AG04449 (cell line): ENCODE data around the gene OOSP1.

Experiments used
- CTCF ChIA-PET: fragments of 350-600 bp; formaldehyde crosslinking; extraction: SDS; loops from one replicate; lab custom pipeline; 2021; ENCODE audit warnings: antibody characterized with exemption; lab: Yijun Ruan, JAX
- POLR2A ChIA-PET: fragments of 400-600, 350-600 bp; formaldehyde crosslinking; extraction: SDS; loops from one replicate; lab custom pipeline; 2020; ENCODE audit warnings: antibody characterized with exemption, inconsistent platforms; lab: Yijun Ruan, JAX
- DNase-seq: peaks from one replicate; pipeline ENCODE4 v3.0.0-alpha.2; 2010; ENCODE audit warnings: low read depth, low spot score
- H3K4me3 ChIP-seq: 2 replicates; pipeline ENCODE4 v1.5.1; 2011; ENCODE audit warnings: low read depth, mild to moderate bottlenecking, control low read depth, low read length
- TF ChIP-seq, protein P1 (sequence below): IDR thresholded peaks from one replicate; pipeline ENCODE4 v1.5.1; 2011; ENCODE audit warnings: mild to moderate bottlenecking, moderate library complexity, low read length, control low read depth, inconsistent platforms; ENCODE audit not compliant: insufficient read depth; ENCODE audit errors: missing control alignments

Gene OOSP1

DNA sequence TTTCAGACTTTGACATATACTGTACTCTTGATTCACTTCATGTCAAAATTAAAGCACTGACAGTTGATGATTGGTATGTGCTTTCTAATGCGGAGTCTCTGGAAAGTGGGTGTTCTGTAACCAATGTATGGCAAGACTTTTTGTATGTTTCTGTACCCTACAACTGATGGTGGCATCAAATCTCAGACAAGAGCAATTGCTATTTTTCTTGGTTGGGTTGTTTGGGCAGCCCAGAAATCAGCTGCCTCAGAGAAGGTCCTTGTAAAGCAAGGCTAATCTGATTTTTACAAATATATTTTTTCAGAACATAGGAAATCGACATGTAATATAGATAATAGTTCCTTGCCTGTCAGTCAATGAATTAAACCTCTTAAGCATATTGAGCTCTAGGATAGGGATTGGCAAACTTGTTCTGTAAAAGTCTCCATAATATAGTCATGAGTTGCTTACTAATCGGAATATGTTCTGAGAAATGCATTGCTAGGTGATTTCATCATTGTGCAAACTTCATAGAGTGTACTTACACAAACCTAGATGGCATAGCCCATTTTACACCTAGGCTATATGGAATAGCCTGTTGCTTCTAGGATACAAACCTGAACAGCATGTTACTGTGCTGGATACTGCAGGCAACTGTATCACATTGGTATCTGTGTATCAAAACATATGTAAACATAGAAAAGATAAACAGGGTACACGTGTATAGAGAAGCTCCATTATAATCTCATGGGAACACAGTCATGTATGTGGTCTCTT lies 15.4 kb downstream of the OOSP1 start:
- ChIA-PET CTCF (no interaction called here), POLR2A (no interaction called here)
- no peak overlapping the region for H3K4me3 ChIP-seq
- no peak for DNase-seq
- TF ChIP-seq, protein P1, sequence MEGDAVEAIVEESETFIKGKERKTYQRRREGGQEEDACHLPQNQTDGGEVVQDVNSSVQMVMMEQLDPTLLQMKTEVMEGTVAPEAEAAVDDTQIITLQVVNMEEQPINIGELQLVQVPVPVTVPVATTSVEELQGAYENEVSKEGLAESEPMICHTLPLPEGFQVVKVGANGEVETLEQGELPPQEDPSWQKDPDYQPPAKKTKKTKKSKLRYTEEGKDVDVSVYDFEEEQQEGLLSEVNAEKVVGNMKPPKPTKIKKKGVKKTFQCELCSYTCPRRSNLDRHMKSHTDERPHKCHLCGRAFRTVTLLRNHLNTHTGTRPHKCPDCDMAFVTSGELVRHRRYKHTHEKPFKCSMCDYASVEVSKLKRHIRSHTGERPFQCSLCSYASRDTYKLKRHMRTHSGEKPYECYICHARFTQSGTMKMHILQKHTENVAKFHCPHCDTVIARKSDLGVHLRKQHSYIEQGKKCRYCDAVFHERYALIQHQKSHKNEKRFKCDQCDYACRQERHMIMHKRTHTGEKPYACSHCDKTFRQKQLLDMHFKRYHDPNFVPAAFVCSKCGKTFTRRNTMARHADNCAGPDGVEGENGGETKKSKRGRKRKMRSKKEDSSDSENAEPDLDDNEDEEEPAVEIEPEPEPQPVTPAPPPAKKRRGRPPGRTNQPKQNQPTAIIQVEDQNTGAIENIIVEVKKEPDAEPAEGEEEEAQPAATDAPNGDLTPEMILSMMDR: no peak

DNA sequence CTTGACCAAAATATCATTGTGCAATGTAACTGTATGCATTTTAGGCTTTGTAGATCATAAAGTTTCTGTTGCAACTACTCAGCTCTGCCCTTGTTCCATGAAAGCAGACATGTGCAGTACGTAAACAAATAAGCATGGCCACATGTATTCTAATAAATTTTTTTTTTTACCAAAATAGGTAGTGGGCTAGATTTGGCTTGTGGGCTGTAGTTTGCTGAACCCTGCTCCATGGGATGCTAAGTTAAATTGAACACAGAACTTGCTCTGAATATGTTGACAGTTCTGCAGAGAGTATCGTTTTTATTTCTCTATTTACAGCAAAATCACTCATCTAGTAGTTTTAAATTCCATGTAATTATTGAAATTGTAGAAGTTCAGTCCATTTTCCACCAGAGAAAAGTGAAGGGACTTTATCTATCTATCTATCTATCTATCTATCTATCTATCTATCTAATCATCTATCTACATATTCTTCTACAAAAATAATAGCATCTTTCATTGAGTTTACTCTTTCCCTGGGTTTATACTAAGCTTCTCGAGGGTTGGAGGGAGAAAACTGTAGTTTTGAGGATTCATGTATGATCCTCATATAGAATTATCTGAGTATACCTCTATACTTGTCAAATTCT lies 16.1 kb downstream of the OOSP1 start:
- TF ChIP-seq, protein P1: no peak
- H3K4me3 ChIP-seq: no peak overlapping the region
- DNase-seq: no peak
- CTCF ChIA-PET: no interaction called here
- POLR2A ChIA-PET: no interaction called here

DNA sequence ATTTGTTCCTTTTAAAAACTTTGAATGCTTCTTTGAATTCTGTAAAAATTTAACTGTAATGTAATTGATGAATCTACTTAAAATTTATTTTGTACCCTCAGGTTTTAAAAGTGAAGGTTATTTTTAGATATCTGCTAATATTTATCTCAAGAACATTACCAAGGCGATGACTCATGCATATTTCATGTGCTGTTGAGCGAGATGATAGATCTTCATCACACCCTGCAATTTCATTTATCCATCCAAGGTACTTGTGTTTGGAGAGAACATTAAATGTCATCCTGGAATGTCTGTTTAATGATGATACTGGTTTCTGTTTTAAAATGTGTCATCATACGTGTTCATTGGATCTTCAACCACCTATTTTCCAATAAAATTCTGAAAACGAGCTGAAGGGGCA lies 18.9 kb downstream of the OOSP1 start:
- DNase-seq: no peak
- CTCF ChIA-PET: no interaction called here
- POLR2A ChIA-PET: no interaction called here
- H3K4me3 ChIP-seq: no peak overlapping the region
- TF ChIP-seq, protein P1: no peak

DNA sequence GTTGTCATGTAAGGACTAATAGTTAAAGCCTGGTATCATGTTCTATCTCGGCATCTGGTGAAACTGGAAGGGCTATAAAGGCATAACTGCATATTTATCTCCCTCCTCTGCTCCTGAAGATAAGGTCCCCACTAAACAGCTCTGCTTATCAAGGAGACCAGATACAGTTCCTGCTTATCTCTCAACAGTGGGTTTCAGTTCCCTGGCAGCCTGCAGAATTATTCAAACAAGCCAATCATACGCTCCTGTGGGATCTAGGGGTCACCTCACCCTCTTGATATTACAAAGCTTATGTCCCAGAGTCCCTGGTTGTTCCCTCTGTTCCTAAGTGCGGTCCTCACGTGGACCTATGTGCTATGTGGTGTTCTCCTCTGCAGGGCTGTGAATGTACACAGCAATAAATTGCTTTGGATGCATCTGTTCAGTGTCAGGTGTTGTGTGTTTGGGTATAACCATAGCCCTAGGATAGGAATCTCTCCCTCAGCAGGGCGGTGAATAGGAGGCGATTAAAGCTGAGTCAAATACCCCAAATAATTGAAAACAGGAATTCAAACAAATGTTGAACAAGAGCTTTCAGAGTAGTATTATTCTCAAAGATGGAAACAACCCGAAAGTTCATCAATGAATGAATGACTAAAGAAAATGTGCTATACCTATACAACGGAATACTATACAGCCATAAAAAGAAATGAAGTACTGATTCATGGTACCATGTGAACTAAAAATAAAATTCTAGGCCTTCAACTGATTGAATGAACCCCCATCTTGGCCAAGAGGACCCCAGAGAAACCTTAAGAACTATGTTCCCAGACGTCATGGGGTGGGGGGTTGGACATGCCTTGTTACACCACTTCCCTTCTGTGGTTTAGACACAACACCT lies 22.5 kb downstream of the OOSP1 start:
- TF ChIP-seq, protein P1: no peak
- no peak for DNase-seq
- POLR2A ChIA-PET: interaction anchor here (0.7 kb wide), 1 partner anchor 28 kb away, joined by 3 read pairs; no protein-coding TSS in a partner anchor
- CTCF ChIA-PET: no interaction called here
- no peak overlapping the region for H3K4me3 ChIP-seq

DNA sequence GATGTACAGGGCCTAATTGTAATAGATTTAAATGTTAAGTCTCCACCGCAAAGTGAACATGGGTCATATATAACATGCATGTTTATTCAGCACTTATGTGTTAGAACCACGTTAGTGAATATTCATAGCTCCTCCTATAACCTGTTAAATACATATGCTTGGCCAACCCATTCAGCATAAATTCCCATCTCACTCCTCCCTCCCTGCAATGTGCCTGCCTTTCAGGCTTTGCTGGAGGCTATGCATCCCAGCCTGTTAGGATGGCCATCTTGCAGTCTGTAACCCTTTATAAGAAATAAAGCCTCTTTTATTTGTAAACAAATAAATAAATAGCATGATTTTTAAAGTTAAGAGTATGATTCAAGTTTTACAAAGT lies 23.9 kb downstream of the OOSP1 start:
- ChIA-PET CTCF (no interaction called here), POLR2A (no interaction called here)
- H3K4me3 ChIP-seq: no peak overlapping the region
- no peak for DNase-seq
- TF ChIP-seq, protein P1: no peak

DNA sequence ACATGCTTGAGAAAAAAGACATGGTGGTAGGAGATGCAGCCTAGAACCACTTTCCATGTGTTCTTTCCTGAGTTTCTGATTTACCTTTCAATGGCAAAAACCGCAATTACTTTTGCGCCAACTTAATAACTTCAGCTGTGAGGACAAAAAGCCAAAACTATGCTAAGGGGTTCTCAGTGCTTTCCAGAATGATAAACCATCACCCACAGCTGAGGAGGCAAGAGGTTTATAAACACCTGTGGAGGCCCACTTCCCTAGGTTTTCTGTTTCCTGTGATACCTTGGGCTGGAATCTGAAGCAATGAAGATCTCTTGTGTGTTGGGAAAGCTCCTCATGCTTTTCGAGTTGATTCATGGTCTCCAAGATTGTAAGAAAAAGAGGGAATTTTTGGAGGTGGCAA lies 25.5 kb downstream of the OOSP1 start, which contains the start of gene OOSP4A:
TSS of gene OOSP4A (plus strand) at position 301 of the 400 bp plus-strand sequence. CDS start at position 301, 0 bp downstream.
- H3K4me3 ChIP-seq: no peak within 1 kb of the TSS
- CTCF ChIA-PET: no interaction called here
- TF ChIP-seq, protein P1: no peak
- POLR2A ChIA-PET: no interaction called here
- no peak for DNase-seq
